ENCODE results near the gene BHMT2. TPM values are rescaled to one million over a fixed set of nuclear protein-coding genes. Genes with fewer than 3 reads are reported as not detected.

BHMT2 gene
- total RNA-seq, 2 donors from 2014 or later = 0.46 TPM; not detected in 1

GRCh38 chr5:79111960-79112702 is 42.6 kb downstream of the BHMT2 start:
- DNase-seq = peak; percentile 70
- Histone ChIP-seq H3K4me1 (ENCODE audit: control insufficient read depth, insufficient read depth, low read length) (no peaks in the 10 kb centered on the region), H3K36me3 (ENCODE audit: control insufficient read depth, insufficient read depth, low read length) (no peaks in the 10 kb centered on the region), H3K27ac (ENCODE audit: low read depth, low read length) (no peak overlapping the region), H3K4me3 (ENCODE audit: low read length) (peak overlapping the region; percentile 58), H3K9ac (ENCODE audit: extremely low read depth, low read length, poor library complexity, severe bottlenecking) (no peak overlapping the region), H3K9me3 (ENCODE audit: control insufficient read depth, low read length) (no peaks in the 10 kb centered on the region), H3K27me3 (ENCODE audit: control insufficient read depth, insufficient read depth, low read length, poor library complexity, severe bottlenecking) (peaks cover 73% of the 10 kb centered on the region)
- Mint-ChIP-seq H3K36me3 (ENCODE audit: low read depth) (no peaks in the 10 kb centered on the region), H3K27ac (no peak overlapping the region), H3K4me3 (peak overlapping the region; percentile 53), H3K4me1 (peaks cover 18% of the 10 kb centered on the region), H3K27me3 (ENCODE audit: insufficient read depth) (peaks cover 62% of the 10 kb centered on the region), H3K9me3 (no peaks in the 10 kb centered on the region)
- 10 to 11% methylated on average over 13 to 39 of the region's 39 CpGs for WGBS, 2 experiments (ENCODE audit: insufficient coverage in 1 of 2, insufficient read length in 1 of 2)
- TF ChIP-seq CTCF (conservative IDR thresholded peaks at IDR 0.05) = peak; percentile 18

- no peak for DNase-seq
- 78 to 82% methylated on average over 3 to 5 of the region's 5 CpGs for WGBS, 2 experiments (ENCODE audit: insufficient coverage in 1 of 2, insufficient read length in 1 of 2)
- H3K4me3 ChIP-seq (ENCODE audit: low read length) = no peak overlapping the region
- no peak for TF ChIP-seq CTCF (conservative IDR thresholded peaks at IDR 0.05)
- H3K4me1 ChIP-seq (ENCODE audit: control insufficient read depth, insufficient read depth, low read length) = no peaks in the 10 kb centered on the region
- H3K27ac ChIP-seq (ENCODE audit: low read depth, low read length) = no peak overlapping the region
- no peaks in the 10 kb centered on the region for H3K36me3 Mint-ChIP-seq (ENCODE audit: low read depth)
- H3K4me3 Mint-ChIP-seq = no peak overlapping the region
- no peaks in the 10 kb centered on the region for H3K36me3 ChIP-seq (ENCODE audit: control insufficient read depth, insufficient read depth, low read length)
- peaks cover 62% of the 10 kb centered on the region for H3K27me3 Mint-ChIP-seq (ENCODE audit: insufficient read depth)
- H3K9ac ChIP-seq (ENCODE audit: extremely low read depth, low read length, poor library complexity, severe bottlenecking) = no peak overlapping the region
- no peak overlapping the region for H3K27ac Mint-ChIP-seq
- H3K27me3 ChIP-seq (ENCODE audit: control insufficient read depth, insufficient read depth, low read length, poor library complexity, severe bottlenecking) = peaks cover 78% of the 10 kb centered on the region
- no peaks in the 10 kb centered on the region for H3K9me3 ChIP-seq (ENCODE audit: control insufficient read depth, low read length)
- no peaks in the 10 kb centered on the region for H3K9me3 Mint-ChIP-seq
- peaks cover 13% of the 10 kb centered on the region for H3K4me1 Mint-ChIP-seq
Observed at GRCh38 chr5:79112703-79113058, 43.1 kb downstream of the BHMT2 start.

GRCh38 chr5:79119486-79119885 is 49.9 kb downstream of the BHMT2 start:
- no peak overlapping the region for H3K4me3 Mint-ChIP-seq
- peaks cover 5% of the 10 kb centered on the region for H3K4me1 Mint-ChIP-seq
- no peak overlapping the region for H3K27ac ChIP-seq (ENCODE audit: low read depth, low read length)
- H3K9me3 Mint-ChIP-seq = no peaks in the 10 kb centered on the region
- H3K9me3 ChIP-seq (ENCODE audit: control insufficient read depth, low read length) = no peaks in the 10 kb centered on the region
- H3K4me3 ChIP-seq (ENCODE audit: low read length) = no peak overlapping the region
- H3K9ac ChIP-seq (ENCODE audit: extremely low read depth, low read length, poor library complexity, severe bottlenecking) = no peak overlapping the region
- no peaks in the 10 kb centered on the region for H3K36me3 Mint-ChIP-seq (ENCODE audit: low read depth)
- DNase-seq = no peak
- H3K4me1 ChIP-seq (ENCODE audit: control insufficient read depth, insufficient read depth, low read length) = no peaks in the 10 kb centered on the region
- no peaks in the 10 kb centered on the region for H3K36me3 ChIP-seq (ENCODE audit: control insufficient read depth, insufficient read depth, low read length)
- H3K27me3 ChIP-seq (ENCODE audit: control insufficient read depth, insufficient read depth, low read length, poor library complexity, severe bottlenecking) = peaks cover 29% of the 10 kb centered on the region
- 93 to 95% methylated on average over 3 of the region's 4 CpGs for WGBS, 2 experiments (ENCODE audit: insufficient coverage in 1 of 2, insufficient read length in 1 of 2)
- no peak for TF ChIP-seq CTCF (conservative IDR thresholded peaks at IDR 0.05)
- H3K27ac Mint-ChIP-seq = no peak overlapping the region
- peaks cover 22% of the 10 kb centered on the region for H3K27me3 Mint-ChIP-seq (ENCODE audit: insufficient read depth)

Measured in endodermal cell (in vitro differentiated cells).